H9 (cell line): ENCODE data around the gene PCCA. TPM values are rescaled to one million over a fixed set of nuclear protein-coding genes. Genes with fewer than 3 reads are reported as not detected.

ENCODE experiments used
- DNase-seq: peaks from one replicate; pipeline ENCODE4 v3.0.0-alpha.2; 2017
- H2AFZ ChIP-seq: one replicate; pipeline ENCODE4 v1.6.1; 2013; ENCODE audit warnings: mild to moderate bottlenecking, low read length, control low read depth, moderate library complexity
- H2AK5ac ChIP-seq: 2 replicates; pipeline ENCODE4 v1.6.1; 2013; ENCODE audit warnings: low read length, control low read depth, mixed read lengths; ENCODE audit not compliant: insufficient read length
- H2BK120ac ChIP-seq: one replicate; pipeline ENCODE4 v1.6.1; 2013; ENCODE audit warnings: low read depth, mild to moderate bottlenecking, low read length, control low read depth, inconsistent platforms; ENCODE audit not compliant: poor library complexity, severe bottlenecking
- H2BK12ac ChIP-seq: 2 replicates; pipeline ENCODE4 v1.6.1; 2013; ENCODE audit warnings: low read length, control low read depth, mixed read lengths, low read depth; ENCODE audit not compliant: insufficient read length
- H2BK15ac ChIP-seq: 2 replicates; pipeline ENCODE4 v1.6.1; 2013; ENCODE audit warnings: low read depth, low read length, control low read depth
- H2BK20ac ChIP-seq: one replicate; pipeline ENCODE4 v1.6.1; 2013; ENCODE audit warnings: low read depth, mild to moderate bottlenecking, low read length, control low read depth, inconsistent platforms; ENCODE audit not compliant: poor library complexity, severe bottlenecking
- H2BK5ac ChIP-seq: 2 replicates; pipeline ENCODE4 v1.6.1; 2013; ENCODE audit warnings: low read length, control low read depth, mixed read lengths; ENCODE audit not compliant: insufficient read length
- H3K14ac ChIP-seq: 2 replicates; pipeline ENCODE4 v1.6.1; 2013; ENCODE audit warnings: low read length, control low read depth; ENCODE audit not compliant: insufficient read depth
- H3K18ac ChIP-seq: 2 replicates; pipeline ENCODE4 v1.6.1; 2013; ENCODE audit warnings: low read depth, mild to moderate bottlenecking, mixed read lengths, low read length, control low read depth; ENCODE audit not compliant: insufficient read length
- H3K23ac ChIP-seq: 2 replicates; pipeline ENCODE4 v1.6.1; 2013; ENCODE audit warnings: low read length, control low read depth, mixed read lengths, low read depth; ENCODE audit not compliant: insufficient read length
- H3K23me2 ChIP-seq: 2 replicates; pipeline ENCODE4 v1.6.1; 2013; ENCODE audit warnings: low read depth, mild to moderate bottlenecking, mixed read lengths, low read length, control low read depth; ENCODE audit not compliant: insufficient read length, poor library complexity, severe bottlenecking
- H3K27ac ChIP-seq: 2 replicates; pipeline ENCODE4 v1.5.1; 2013; ENCODE audit warnings: low read length, control low read depth, mixed read lengths, low read depth; ENCODE audit not compliant: insufficient read length
- H3K27me3 ChIP-seq: 2 replicates; pipeline ENCODE4 v1.6.1; 2013; ENCODE audit warnings: low read length, control low read depth, inconsistent platforms; ENCODE audit not compliant: insufficient read depth
- H3K4ac ChIP-seq: 2 replicates; pipeline ENCODE4 v1.6.1; 2013; ENCODE audit warnings: low read depth, mild to moderate bottlenecking, control low read depth, inconsistent platforms, low read length, moderate library complexity
- H3K4me1 ChIP-seq: 2 replicates; pipeline ENCODE4 v1.6.1; 2013; ENCODE audit warnings: low read length, control low read depth, inconsistent platforms; ENCODE audit not compliant: insufficient read depth
- H3K4me2 ChIP-seq: 2 replicates; pipeline ENCODE4 v1.6.1; 2013; ENCODE audit warnings: low read length, control low read depth, mixed read lengths; ENCODE audit not compliant: insufficient read length, insufficient read depth
- H3K56ac ChIP-seq: 2 replicates; pipeline ENCODE4 v1.6.1; 2013; ENCODE audit warnings: low read depth, mild to moderate bottlenecking, mixed read lengths, low read length, control low read depth; ENCODE audit not compliant: insufficient read length
- H3K79me1 ChIP-seq: 2 replicates; pipeline ENCODE4 v1.6.1; 2013; ENCODE audit warnings: low read depth, mild to moderate bottlenecking, moderate library complexity, low read length, control low read depth, inconsistent platforms; ENCODE audit not compliant: insufficient read depth, poor library complexity, severe bottlenecking
- H3K79me2 ChIP-seq: 2 replicates; pipeline ENCODE4 v1.6.1; 2013; ENCODE audit warnings: low read length, control low read depth, inconsistent platforms; ENCODE audit not compliant: insufficient read depth
- H3K9ac ChIP-seq: 2 replicates; pipeline ENCODE4 v1.6.1; 2013; ENCODE audit warnings: low read length, control low read depth, mixed read lengths; ENCODE audit not compliant: insufficient read length; ENCODE audit errors: extremely low read depth
- H3K9me3 ChIP-seq: one replicate; pipeline ENCODE4 v1.6.1; 2013; ENCODE audit warnings: low read depth, low read length, inconsistent platforms; ENCODE audit not compliant: control insufficient read depth
- H3T11ph ChIP-seq: one replicate; pipeline ENCODE4 v1.6.1; 2013; ENCODE audit warnings: mild to moderate bottlenecking, low read length, control low read depth, inconsistent platforms
- H4K20me1 ChIP-seq: one replicate; pipeline ENCODE4 v1.6.1; 2013; ENCODE audit not compliant: control insufficient read depth, insufficient read length, insufficient read depth
- H4K5ac ChIP-seq: 2 replicates; pipeline ENCODE4 v1.6.1; 2013; ENCODE audit warnings: low read depth, mild to moderate bottlenecking, mixed read lengths, low read length, control low read depth; ENCODE audit not compliant: insufficient read length
- H4K8ac ChIP-seq: replicated peaks from 2 replicates; pipeline ENCODE4 v1.6.1; 2013; ENCODE audit warnings: low read length, control low read depth, mixed read lengths, low read depth; ENCODE audit not compliant: insufficient read length
- H4K91ac ChIP-seq: 2 replicates; pipeline ENCODE4 v1.6.1; 2013; ENCODE audit warnings: low read depth, mild to moderate bottlenecking, moderate library complexity, mixed read lengths, low read length, control low read depth; ENCODE audit not compliant: insufficient read length
- H3K27ac Mint-ChIP-seq, 3 experiments: 2 replicates in 2 of 3; 3 replicates in 1 of 3; pipeline ENCODE4 v1.8.0; 2020 to 2021; ENCODE audit warnings: mixed read lengths in 3 of 3, mild to moderate bottlenecking in 1 of 3, moderate library complexity in 1 of 3
- H3K27me3 Mint-ChIP-seq: 2 replicates; pipeline ENCODE4 v1.8.0; 2021; ENCODE audit warnings: low read depth, mild to moderate bottlenecking, moderate library complexity, mixed read lengths
- H3K36me3 Mint-ChIP-seq, 3 experiments: 2 replicates in 2 of 3; 3 replicates in 1 of 3; pipeline ENCODE4 v1.8.0; 2020 to 2021; ENCODE audit warnings: low read depth in 3 of 3, mixed read lengths in 3 of 3; ENCODE audit not compliant: insufficient read depth in 1 of 3
- H3K4me1 Mint-ChIP-seq, 2 experiments: 2 replicates each; pipeline ENCODE4 v1.8.0; 2020; ENCODE audit warnings: mixed read lengths in 2 of 2
- H3K4me3 Mint-ChIP-seq, 2 experiments: 2 replicates in 1 of 2; 3 replicates in 1 of 2; pipeline ENCODE4 v1.8.0; 2020 to 2021; ENCODE audit warnings: mild to moderate bottlenecking in 2 of 2, mixed read lengths in 2 of 2, moderate library complexity in 1 of 2
- H3K9me3 Mint-ChIP-seq, 2 experiments: 2 replicates in 1 of 2; 3 replicates in 1 of 2; pipeline ENCODE4 v1.8.0; 2020; ENCODE audit warnings: mild to moderate bottlenecking in 2 of 2, mixed read lengths in 2 of 2, moderate library complexity in 1 of 2
- CTCF ChIP-seq: fragments of 200-600 bp; sonication (generic); conservative IDR thresholded peaks from 3 replicates; pipeline ENCODE4 v1.8.0; 2021; ENCODE audit warnings: antibody characterized with exemption, mild to moderate bottlenecking
- WGBS: extraction: QIAGEN DNeasy Blood & Tissue Kit; methylation state at CpG from one replicate; pipeline ENCODE4 v1.1.7; 2013; ENCODE audit warnings: missing lambda C conversion rate, low lambda C conversion rate, mixed read lengths; ENCODE audit not compliant: insufficient read length; ENCODE audit errors: extremely low coverage; 5-methylcytosine and 5-hydroxymethylcytosine counted together
- total RNA-seq: library from RNA; stranded (reverse); gene quantifications from 2 replicates; pipeline ENCODE4 v1.2.1, GENCODE V29; 2021

PCCA gene
- total RNA-seq, 1 experiment from 2014 or later, result 56.5 TPM

DNA sequence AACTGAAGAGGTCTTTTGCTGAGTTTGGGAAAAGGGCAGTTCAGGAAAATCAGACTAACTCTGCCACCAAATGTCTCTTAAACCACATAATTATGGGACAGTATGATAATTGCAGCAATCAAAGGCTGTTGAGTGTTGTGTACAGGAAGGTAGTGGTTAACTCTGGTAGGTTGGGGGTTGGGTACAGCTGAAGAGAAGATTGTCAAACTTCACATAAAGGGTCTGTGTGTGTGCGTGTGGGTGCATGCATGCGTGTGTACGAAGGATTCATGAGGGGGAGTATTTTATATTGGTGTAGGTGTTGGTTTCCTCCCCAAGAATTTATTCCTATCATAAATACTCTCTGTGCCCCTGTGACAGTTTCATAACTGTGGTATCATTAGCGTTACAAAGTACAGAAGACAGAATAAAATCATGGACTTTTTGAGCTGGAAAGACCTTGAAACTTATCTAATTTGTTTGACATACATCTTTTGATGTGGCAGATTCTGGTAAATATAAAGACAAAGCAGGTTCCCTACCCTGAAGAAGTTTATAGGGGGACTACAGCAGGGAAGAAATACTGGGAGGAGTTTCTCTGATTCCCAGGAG lies 94.1 kb downstream of the PCCA start:
- H3K27ac Mint-ChIP-seq, result peak overlapping the region; percentile 33 to 74 (median 38); a peak in 4 of 7 replicates
- no peak overlapping the region for H2BK5ac ChIP-seq
- H3K27ac ChIP-seq, result no peak overlapping the region
- no peak overlapping the region for H4K8ac ChIP-seq
- H2BK120ac ChIP-seq, result no peak overlapping the region
- 0 out of 2 replicates have a peak, but pooled peaks cover 4% of the 10 kb centered on the region for H3K79me2 ChIP-seq
- H3K27me3 Mint-ChIP-seq, result no peaks in the 10 kb centered on the region
- H4K20me1 ChIP-seq, result no peaks in the 10 kb centered on the region
- no peak overlapping the region for H4K91ac ChIP-seq
- H3K9ac ChIP-seq, result no peak overlapping the region
- no peak overlapping the region for H3K23ac ChIP-seq
- no peak overlapping the region for H2AK5ac ChIP-seq
- TF ChIP-seq CTCF, result no peak
- H3K9me3 ChIP-seq, result no peaks in the 10 kb centered on the region
- no peak overlapping the region for H3T11ph ChIP-seq
- H3K14ac ChIP-seq, result no peak overlapping the region
- no peak for DNase-seq
- H2BK12ac ChIP-seq, result no peak overlapping the region
- no peak overlapping the region for H3K4me3 Mint-ChIP-seq
- no peak overlapping the region for H3K18ac ChIP-seq
- no peak overlapping the region for H2AFZ ChIP-seq
- WGBS, result no CpG with 5 or more reads among the region's 4 CpGs
- no peak overlapping the region for H4K5ac ChIP-seq
- H3K23me2 ChIP-seq, result no peaks in the 10 kb centered on the region
- H3K36me3 Mint-ChIP-seq, result peaks cover 6 to 21% (median 10%) of the 10 kb centered on the region in 3 experiments
- H3K4me1 ChIP-seq, result no peaks in the 10 kb centered on the region; the same call in none of the 2 replicates
- no peak overlapping the region for H2BK20ac ChIP-seq
- no peaks in the 10 kb centered on the region for H3K79me1 ChIP-seq
- no peak overlapping the region for H3K4me2 ChIP-seq
- no peaks in the 10 kb centered on the region for H3K9me3 Mint-ChIP-seq
- H3K4ac ChIP-seq, result no peak overlapping the region
- peaks cover 34% of the 10 kb centered on the region in 2 experiments for H3K4me1 Mint-ChIP-seq
- no peaks in the 10 kb centered on the region for H3K27me3 ChIP-seq
- no peak overlapping the region for H2BK15ac ChIP-seq
- no peak overlapping the region for H3K56ac ChIP-seq
